ENCODE measurements around the gene TNPO3. TPM values are rescaled to one million over a fixed set of nuclear protein-coding genes. Genes with fewer than 3 reads are reported as not detected.

TNPO3 gene
- total and polyA plus RNA-seq, 2 experiments from 2014 or later: 21.8 to 31.1 TPM

DNA sequence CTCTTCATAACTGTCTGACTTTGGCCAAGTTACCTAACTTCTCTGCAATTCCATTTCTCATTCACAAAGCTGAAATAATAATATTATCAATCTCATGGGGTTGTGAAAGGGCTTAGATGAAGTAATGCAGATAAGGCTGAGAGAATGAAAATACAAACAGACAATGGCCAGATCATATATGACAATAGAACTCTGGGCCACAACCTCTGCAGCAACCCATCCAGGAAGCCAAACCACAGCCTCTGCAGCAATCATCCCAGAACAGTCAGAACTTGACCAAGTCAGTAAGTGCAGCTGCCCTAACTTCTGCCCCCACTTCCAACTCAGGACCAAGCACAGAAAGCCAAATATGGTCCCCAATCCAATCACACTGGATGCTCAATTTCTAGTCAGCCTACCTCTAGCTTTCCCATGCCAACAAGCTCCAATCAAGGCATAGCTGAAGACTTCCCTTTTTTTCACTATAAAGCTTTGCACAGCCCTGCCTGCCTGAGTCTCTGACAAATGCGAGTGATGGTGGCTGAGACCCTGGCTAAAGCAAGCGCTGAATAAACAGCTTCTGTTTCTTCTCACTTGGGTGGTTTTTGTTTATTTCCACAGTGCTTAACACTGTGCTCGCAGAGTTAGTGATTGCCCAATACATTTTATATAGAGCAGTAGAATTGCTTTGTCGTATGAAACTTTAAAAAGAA, 34.8 kb upstream of the TNPO3 start:
- Histone ChIP-seq H3K9me3 (ENCODE audit: low read depth) (no peaks in the 10 kb centered on the region), H3K36me3 (no peaks in the 10 kb centered on the region), H3K4me3 (no peak overlapping the region), H3K27ac (no peak overlapping the region), H3K27me3 (no peaks in the 10 kb centered on the region), H3K4me1 (ENCODE audit: low read depth) (no peaks in the 10 kb centered on the region)
- TF ChIP-seq, protein P1, sequence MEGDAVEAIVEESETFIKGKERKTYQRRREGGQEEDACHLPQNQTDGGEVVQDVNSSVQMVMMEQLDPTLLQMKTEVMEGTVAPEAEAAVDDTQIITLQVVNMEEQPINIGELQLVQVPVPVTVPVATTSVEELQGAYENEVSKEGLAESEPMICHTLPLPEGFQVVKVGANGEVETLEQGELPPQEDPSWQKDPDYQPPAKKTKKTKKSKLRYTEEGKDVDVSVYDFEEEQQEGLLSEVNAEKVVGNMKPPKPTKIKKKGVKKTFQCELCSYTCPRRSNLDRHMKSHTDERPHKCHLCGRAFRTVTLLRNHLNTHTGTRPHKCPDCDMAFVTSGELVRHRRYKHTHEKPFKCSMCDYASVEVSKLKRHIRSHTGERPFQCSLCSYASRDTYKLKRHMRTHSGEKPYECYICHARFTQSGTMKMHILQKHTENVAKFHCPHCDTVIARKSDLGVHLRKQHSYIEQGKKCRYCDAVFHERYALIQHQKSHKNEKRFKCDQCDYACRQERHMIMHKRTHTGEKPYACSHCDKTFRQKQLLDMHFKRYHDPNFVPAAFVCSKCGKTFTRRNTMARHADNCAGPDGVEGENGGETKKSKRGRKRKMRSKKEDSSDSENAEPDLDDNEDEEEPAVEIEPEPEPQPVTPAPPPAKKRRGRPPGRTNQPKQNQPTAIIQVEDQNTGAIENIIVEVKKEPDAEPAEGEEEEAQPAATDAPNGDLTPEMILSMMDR (IDR thresholded peaks at IDR 0.05; ENCODE audit: low read depth, low read length): no peak
- peak in 1 of 2 donors; percentile 58 for DNase-seq (ENCODE audit: low read depth in 1 of 2, low spot score in 1 of 2)

DNA sequence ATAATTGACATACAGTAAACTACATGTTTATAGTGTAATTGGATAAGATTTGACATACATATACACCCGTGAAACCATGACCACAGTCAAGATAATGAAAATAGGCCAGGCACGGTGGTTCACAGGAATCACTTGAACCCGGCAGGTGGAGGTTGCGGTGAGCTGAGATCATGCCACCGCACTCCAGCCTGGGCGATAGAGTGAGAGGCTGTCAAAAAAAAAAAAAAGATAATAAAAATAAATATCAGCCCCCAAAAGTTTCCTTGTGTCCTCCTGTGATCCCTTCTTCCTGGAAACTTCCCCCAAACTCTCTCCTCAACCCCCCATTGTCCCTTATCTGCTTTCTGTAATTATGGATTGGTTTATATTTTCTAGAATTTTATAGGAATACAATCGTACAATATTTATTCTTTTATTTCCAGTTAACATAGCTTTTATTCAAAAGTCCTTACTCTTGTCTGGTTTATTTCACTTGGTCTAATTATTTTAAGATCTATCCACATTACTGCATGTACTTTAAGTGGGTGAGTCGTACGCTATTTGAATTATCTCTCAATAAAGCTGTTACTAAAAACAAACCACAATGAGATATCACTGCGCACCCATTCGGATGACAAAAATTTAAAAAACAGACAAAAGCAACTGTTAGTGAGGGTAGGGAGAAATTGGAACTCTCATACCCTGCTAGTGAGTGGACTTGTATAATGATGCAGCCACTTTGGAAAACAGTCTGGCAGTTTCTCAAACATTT, 30.1 kb upstream of the TNPO3 start:
- H3K4me1 ChIP-seq (ENCODE audit: low read depth): no peaks in the 10 kb centered on the region
- DNase-seq (ENCODE audit: low read depth in 1 of 2, low spot score in 1 of 2): no peak
- TF ChIP-seq, protein P1 (IDR thresholded peaks at IDR 0.05; ENCODE audit: low read depth, low read length): no peak
- no peaks in the 10 kb centered on the region for H3K27me3 ChIP-seq
- H3K9me3 ChIP-seq (ENCODE audit: low read depth): no peaks in the 10 kb centered on the region
- no peak overlapping the region for H3K4me3 ChIP-seq
- H3K36me3 ChIP-seq: no peaks in the 10 kb centered on the region
- H3K27ac ChIP-seq: no peak overlapping the region

DNA sequence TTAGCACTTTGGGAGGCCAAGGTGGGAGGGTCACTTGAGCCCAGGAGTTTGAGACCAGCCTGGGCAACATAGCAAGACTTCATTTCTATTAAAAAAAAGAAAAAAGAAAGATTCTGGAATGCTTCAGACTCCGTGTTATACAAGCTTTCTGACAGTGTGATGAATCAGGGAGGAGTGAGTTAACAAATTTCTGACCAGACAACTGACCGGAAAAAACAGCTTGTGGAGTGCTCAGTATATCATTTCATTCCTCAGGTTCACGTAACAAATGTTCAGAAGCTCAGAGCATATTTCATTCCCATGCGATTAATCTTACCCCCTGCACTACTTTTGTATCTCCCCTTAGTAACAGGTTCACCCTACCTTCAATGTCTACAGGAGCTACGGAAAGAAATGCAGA, 28.6 kb upstream of the TNPO3 start:
- no peaks in the 10 kb centered on the region for H3K36me3 ChIP-seq
- no peaks in the 10 kb centered on the region for H3K9me3 ChIP-seq (ENCODE audit: low read depth)
- H3K27ac ChIP-seq: no peak overlapping the region
- DNase-seq (ENCODE audit: low read depth in 1 of 2, low spot score in 1 of 2): no peak
- TF ChIP-seq, protein P1 (IDR thresholded peaks at IDR 0.05; ENCODE audit: low read depth, low read length): no peak
- no peaks in the 10 kb centered on the region for H3K27me3 ChIP-seq
- no peaks in the 10 kb centered on the region for H3K4me1 ChIP-seq (ENCODE audit: low read depth)
- no peak overlapping the region for H3K4me3 ChIP-seq

DNA sequence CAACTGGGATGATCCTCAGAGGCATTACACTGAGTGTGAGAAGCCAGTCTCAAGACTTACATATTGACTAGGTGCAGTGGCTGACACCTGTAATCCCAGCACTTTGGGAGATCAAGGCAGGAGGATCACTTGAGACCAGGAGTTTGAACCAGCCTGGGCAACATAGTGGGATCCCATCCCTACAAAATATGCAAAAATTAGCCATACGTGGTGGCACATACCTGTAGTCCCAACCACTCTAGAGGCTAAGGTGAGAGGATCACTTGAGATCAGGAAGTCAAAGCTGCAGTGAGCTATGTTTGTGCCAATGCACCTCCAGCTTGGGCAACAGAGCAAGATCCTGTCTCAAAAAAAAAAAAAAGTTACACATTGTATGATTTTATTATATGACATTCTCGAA, 23.5 kb upstream of the TNPO3 start:
- H3K4me1 ChIP-seq (ENCODE audit: low read depth): no peaks in the 10 kb centered on the region
- DNase-seq (ENCODE audit: low read depth in 1 of 2, low spot score in 1 of 2): no peak
- no peak overlapping the region for H3K27ac ChIP-seq
- H3K27me3 ChIP-seq: no peaks in the 10 kb centered on the region
- TF ChIP-seq, protein P1 (IDR thresholded peaks at IDR 0.05; ENCODE audit: low read depth, low read length): no peak
- no peaks in the 10 kb centered on the region for H3K9me3 ChIP-seq (ENCODE audit: low read depth)
- no peaks in the 10 kb centered on the region for H3K36me3 ChIP-seq
- no peak overlapping the region for H3K4me3 ChIP-seq

DNA sequence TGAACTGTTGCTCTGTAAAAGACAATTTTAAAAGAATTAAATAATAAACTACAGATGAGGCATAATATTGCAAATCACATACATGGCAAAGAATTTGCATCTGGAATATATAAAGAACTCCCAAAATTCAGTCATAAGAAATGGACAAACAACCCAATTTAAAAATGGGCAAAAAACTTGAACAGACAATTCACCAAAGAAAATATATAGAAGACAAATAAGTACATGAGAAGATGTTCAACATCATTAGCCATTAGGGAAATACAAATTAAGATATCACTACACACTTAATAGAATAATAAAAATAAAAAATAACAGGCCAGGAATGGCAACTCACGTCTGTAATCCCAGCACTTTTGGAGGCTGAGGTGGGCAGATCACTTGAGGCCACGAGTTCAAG, 22.0 kb upstream of the TNPO3 start:
- TF ChIP-seq, protein P1 (IDR thresholded peaks at IDR 0.05; ENCODE audit: low read depth, low read length): no peak
- no peak overlapping the region for H3K27ac ChIP-seq
- no peaks in the 10 kb centered on the region for H3K36me3 ChIP-seq

More for the DNA sequence above, 22.0 kb upstream of the TNPO3 start:
- H3K4me3 ChIP-seq: no peak overlapping the region
- H3K9me3 ChIP-seq (ENCODE audit: low read depth): no peaks in the 10 kb centered on the region
- DNase-seq (ENCODE audit: low read depth in 1 of 2, low spot score in 1 of 2): no peak
- no peaks in the 10 kb centered on the region for H3K27me3 ChIP-seq
- no peaks in the 10 kb centered on the region for H3K4me1 ChIP-seq (ENCODE audit: low read depth)

Data from cardiac muscle cell (in vitro differentiated cells and primary cell).